HT-29 (cell line): ENCODE measurements around the gene DPYSL3. TPM values are rescaled to one million over a fixed set of nuclear protein-coding genes. Genes with fewer than 3 reads are reported as not detected.

Experiments
- DNase-seq: peaks from one replicate; pipeline ENCODE4 v3.0.0-alpha.2; 2015; ENCODE audit warnings: low spot score
- total RNA-seq: library from RNA; depleted of rRNA; stranded (reverse); fragments of >200 nt; shearing (Covaris generic); gene quantifications from 2 replicates; pipeline ENCODE4 v1.2.3, GENCODE V29; 2014

Gene DPYSL3
- total RNA-seq, 1 experiment from 2014 or later = 0.81 TPM

- DNase-seq = no peak
Measured at GRCh38 chr5:147474140-147474539, 35.7 kb downstream of the DPYSL3 start.

- no peak for DNase-seq
Measured at GRCh38 chr5:147472664-147473475, 37.0 kb downstream of the DPYSL3 start.

- DNase-seq = no peak
Measured at GRCh38 chr5:147467973-147468508, 41.8 kb downstream of the DPYSL3 start.

GRCh38 chr5:147466360-147466980 lies 43.4 kb downstream of the DPYSL3 start:
- DNase-seq = no peak

GRCh38 chr5:147465747-147466146 lies 44.1 kb downstream of the DPYSL3 start:
- DNase-seq = no peak

GRCh38 chr5:147464211-147464610 lies 45.7 kb downstream of the DPYSL3 start:
- DNase-seq = peak; percentile 61

- DNase-seq = no peak
Measured at GRCh38 chr5:147461915-147462314, 48.0 kb downstream of the DPYSL3 start.

- DNase-seq = no peak
Measured at GRCh38 chr5:147460380-147460779, 49.5 kb downstream of the DPYSL3 start.

- DNase-seq = no peak
Measured at GRCh38 chr5:147458581-147458980, 51.3 kb downstream of the DPYSL3 start.

- DNase-seq = no peak
Measured at GRCh38 chr5:147455822-147456450, 53.9 kb downstream of the DPYSL3 start.

- no peak for DNase-seq
Measured at GRCh38 chr5:147454996-147455677, 54.7 kb downstream of the DPYSL3 start.

GRCh38 chr5:147453875-147454814 lies 55.7 kb downstream of the DPYSL3 start:
- DNase-seq = peak; percentile 66

- no peak for DNase-seq
Measured at GRCh38 chr5:147452165-147452811, 57.6 kb downstream of the DPYSL3 start.

- DNase-seq = no peak
Measured at GRCh38 chr5:147451193-147451592, 58.7 kb downstream of the DPYSL3 start.

GRCh38 chr5:147450606-147451005 lies 59.3 kb downstream of the DPYSL3 start:
- no peak for DNase-seq

GRCh38 chr5:147448766-147449165 lies 61.1 kb downstream of the DPYSL3 start:
- DNase-seq = no peak

GRCh38 chr5:147446523-147446922 lies 63.3 kb downstream of the DPYSL3 start:
- no peak for DNase-seq

GRCh38 chr5:147445917-147446316 lies 64.0 kb downstream of the DPYSL3 start:
- no peak for DNase-seq

GRCh38 chr5:147445090-147445489 lies 64.8 kb downstream of the DPYSL3 start:
- DNase-seq = no peak

GRCh38 chr5:147442224-147442623 lies 67.6 kb downstream of the DPYSL3 start:
- DNase-seq = no peak
